HG02885 (cell line): ENCODE data around the gene UBE2R2.
"Not testable (repeated sequence)": the region's sequence is repeated elsewhere in the genome, so short reads cannot be mapped to it uniquely, and the experiment has no call there.

ENCODE experiments used
- ATAC-seq: cut with Tn5 transposase; IDR thresholded peaks from one replicate; pipeline ENCODE4 v1.9.1; 2021; ENCODE audit warnings: mild to moderate bottlenecking; ENCODE audit not compliant: unreplicated experiment, poor library complexity

Gene UBE2R2

GRCh38 chr9:33835625-33836260, 18.8 kb downstream of the UBE2R2 start:
- ATAC-seq, result no peak

GRCh38 chr9:33836261-33836660, 19.3 kb downstream of the UBE2R2 start:
- ATAC-seq, result not testable (repeated sequence)

- no peak for ATAC-seq
These were observed 20.2 kb downstream of the UBE2R2 start for GRCh38 chr9:33837138-33837537.

- no peak for ATAC-seq
These were observed 23.4 kb downstream of the UBE2R2 start for GRCh38 chr9:33840381-33840780.

GRCh38 chr9:33843312-33843961, 26.5 kb downstream of the UBE2R2 start:
- ATAC-seq, result no peak

- no peak for ATAC-seq
These were observed 29.3 kb downstream of the UBE2R2 start for GRCh38 chr9:33846231-33846630.

GRCh38 chr9:33847894-33848205, 30.9 kb downstream of the UBE2R2 start:
- not testable (repeated sequence) for ATAC-seq

- ATAC-seq, result no peak
These were observed 33.3 kb downstream of the UBE2R2 start for GRCh38 chr9:33850267-33850629.

GRCh38 chr9:33850677-33851076, 33.7 kb downstream of the UBE2R2 start:
- ATAC-seq, result no peak

- ATAC-seq, result no peak
These were observed 34.3 kb downstream of the UBE2R2 start for GRCh38 chr9:33851301-33851700.

- ATAC-seq, result no peak
These were observed 35.4 kb downstream of the UBE2R2 start for GRCh38 chr9:33852216-33852826.

GRCh38 chr9:33856247-33856646, 39.3 kb downstream of the UBE2R2 start:
- no peak for ATAC-seq

- ATAC-seq, result no peak
These were observed 41.5 kb downstream of the UBE2R2 start for GRCh38 chr9:33858423-33858822.

- no peak for ATAC-seq
These were observed 43.4 kb downstream of the UBE2R2 start for GRCh38 chr9:33860200-33860871.

- ATAC-seq, result no peak
These were observed 45.0 kb downstream of the UBE2R2 start for GRCh38 chr9:33861917-33862453.

- ATAC-seq, result not testable (repeated sequence)
These were observed 46.1 kb downstream of the UBE2R2 start for GRCh38 chr9:33863027-33863426.

- no peak for ATAC-seq
These were observed 50.9 kb downstream of the UBE2R2 start for GRCh38 chr9:33867747-33868439.

- ATAC-seq, result no peak
These were observed 51.5 kb downstream of the UBE2R2 start for GRCh38 chr9:33868440-33868973.

- not testable (repeated sequence) for ATAC-seq
These were observed 52.3 kb downstream of the UBE2R2 start for GRCh38 chr9:33869243-33869642.
